IPS-NIHi7 (cell line): ENCODE data around the gene NOS1AP.

Experiments used
- DNase-seq: peaks from one replicate; pipeline ENCODE4 v3.0.0; 2012; ENCODE audit warnings: mixed read lengths; ENCODE audit errors: extremely low spot score

NOS1AP gene

DNA sequence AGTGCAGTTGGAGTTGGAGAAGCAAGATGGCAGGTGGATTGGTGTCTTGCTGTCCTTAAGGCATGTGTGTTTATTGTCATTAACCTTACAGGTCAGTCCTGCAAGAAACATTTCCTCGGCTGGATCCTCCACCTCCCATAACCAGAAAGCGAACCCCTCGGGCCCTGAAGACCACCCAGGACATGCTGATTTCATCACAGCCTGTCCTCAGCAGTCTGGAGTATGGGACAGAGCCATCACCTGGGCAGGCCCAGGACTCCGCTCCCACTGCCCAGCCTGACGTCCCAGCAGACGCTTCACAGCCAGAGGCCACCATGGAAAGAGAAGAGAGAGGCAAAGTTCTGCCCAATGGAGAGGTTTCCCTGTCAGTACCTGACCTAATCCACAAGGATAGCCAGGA is 313.6 kb downstream of the NOS1AP start:
- no peak for DNase-seq

DNA sequence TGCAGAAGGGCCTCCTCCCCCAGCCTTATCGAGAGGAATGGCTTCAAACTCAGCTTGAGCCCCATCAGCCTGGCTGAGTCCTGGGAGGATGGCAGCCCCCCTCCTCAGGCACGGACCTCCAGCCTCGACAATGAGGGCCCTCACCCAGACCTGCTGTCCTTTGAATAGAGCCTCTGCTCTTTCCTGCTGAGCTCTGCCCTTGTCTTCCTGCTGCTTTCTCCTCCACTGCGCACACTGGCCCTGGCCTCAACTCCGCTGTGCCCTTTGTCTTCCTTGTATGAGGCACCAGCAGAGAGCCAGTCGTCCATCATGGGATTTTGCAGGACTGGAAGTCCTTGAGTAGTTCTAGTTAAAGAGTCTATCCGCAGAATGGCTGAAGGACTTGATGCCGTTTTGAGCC is 314.0 kb downstream of the NOS1AP start:
- no peak for DNase-seq

DNA sequence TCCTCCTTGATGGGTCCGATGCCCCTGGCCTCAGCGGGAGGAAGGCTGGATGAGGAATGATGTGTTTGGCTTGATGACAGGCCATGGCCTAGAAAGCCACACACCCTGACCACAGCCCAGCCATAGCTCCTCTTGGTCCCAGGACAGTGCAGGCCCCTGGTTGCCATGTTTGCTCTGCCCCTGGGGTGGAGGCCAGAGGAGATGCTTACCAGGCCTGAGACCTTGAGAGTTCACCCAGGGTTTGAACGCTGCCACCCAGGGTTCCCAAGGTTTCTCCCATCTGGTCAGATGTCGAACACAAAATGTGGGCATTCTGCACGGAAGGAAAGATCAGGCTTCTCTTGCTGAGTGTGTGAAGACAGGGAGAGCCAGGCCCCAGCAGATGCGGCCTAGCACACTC is 314.6 kb downstream of the NOS1AP start:
- DNase-seq = no peak

DNA sequence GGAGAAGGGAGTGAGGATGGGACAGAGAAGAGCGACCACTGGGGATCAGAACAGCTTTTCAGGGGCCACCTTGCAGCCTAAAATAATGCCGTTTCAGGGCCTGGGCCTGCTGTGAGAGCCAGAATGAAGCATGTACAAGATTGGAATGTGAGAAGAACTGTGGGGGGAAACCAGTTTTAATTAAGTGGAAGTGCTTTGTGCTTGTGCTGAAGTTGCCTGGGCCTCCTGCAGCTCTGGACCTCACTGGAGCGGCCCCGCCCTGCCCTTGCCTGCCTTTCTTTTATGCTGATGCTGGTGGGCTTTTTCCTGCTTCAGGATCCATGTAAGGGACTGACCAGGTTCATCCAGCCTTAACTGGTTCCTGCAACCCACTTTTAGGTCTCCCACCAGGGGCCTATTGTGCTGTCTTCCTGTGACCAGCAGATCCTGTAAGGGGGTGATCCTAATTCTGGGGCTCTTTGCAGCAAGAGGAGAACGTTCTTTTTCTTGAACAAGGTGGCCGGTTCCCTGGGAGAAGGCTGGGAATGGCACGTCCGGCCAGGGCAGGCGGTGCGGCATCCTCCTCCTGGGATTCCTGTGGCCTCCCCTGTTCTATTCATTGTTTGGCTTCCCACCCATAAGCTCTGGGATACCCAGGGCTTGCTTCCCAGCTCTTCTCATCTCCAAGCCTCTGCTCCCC is 315.2 kb downstream of the NOS1AP start:
- no peak for DNase-seq

DNA sequence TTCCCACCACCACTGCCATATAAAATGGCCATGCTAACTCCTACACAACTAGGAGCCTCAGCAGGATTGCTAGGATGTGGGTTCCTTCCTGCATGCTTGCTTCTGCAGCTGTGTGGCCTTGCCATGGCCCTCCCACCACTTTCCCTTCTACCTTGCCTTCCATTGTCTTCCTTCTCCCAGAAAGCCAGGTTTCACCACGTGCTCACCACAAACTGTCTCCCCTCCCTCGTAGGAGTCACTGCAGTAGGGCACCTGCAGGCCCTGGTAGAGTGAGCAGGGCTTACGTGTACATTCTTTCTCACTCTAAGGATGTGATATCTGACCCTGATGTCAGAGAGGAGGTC is 315.8 kb downstream of the NOS1AP start:
- DNase-seq = no peak

DNA sequence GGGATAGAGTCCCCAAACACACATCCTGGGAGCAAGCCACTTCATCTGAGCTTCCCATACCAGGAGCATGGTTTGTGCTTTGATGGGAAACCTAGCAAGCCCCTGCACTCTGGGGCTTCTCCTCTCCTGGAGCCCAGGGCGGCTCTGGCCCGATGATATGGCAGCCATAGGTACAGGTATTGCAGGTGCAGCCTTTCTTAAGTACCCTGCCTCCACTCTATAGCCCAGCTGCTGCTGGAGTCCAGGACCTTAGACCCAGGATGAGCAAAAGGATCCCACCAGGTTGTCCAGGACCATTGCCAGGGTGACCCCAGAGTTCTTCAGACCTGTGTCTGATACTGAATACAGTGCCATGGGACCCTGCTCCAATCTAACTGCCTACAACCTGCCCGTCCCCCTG is 316.2 kb downstream of the NOS1AP start:
- DNase-seq = no peak

DNA sequence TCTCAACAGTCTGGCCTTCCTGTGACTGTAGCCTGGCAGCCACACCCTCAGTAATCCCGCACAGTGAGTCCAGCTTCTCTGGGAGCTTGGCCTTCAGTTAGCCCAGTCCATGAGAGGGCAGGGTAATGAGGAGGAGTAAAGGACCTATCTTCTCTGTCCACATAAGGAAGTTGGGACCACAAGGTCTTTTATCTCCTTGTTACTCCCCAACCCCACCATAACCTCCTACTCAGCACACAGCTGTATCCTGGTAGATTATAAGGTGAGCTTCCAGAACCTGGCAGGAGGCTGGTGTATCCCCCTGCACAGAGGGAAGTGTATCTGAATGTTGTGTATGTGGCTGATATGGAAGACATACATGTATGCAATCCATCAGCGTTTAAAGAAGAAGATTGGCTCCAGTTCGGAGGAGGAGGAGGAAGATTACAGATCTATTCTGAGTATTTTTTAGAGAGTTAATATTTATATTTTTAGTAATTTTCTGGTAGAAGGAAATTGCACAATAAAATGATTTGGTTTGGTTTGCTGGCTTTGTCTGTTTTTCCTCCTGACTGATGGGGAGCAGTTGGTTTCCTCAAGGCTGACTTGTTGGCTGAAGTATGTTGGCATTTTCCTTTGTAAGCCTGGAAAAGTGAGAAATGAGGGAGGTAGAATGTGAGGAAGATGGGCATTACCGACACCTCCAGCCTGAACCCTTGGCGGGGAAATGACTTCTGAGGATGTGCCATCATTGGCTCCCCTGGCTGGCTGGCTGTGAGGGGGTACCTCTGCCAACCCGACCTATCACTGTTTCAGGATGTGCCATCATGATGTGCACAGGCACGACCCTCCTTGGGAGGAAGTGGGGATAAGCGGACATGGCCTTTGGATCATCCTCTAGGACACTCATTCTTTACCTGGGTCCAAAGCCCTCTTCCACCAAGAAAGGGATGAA is 317.1 kb downstream of the NOS1AP start:
- DNase-seq = no peak

DNA sequence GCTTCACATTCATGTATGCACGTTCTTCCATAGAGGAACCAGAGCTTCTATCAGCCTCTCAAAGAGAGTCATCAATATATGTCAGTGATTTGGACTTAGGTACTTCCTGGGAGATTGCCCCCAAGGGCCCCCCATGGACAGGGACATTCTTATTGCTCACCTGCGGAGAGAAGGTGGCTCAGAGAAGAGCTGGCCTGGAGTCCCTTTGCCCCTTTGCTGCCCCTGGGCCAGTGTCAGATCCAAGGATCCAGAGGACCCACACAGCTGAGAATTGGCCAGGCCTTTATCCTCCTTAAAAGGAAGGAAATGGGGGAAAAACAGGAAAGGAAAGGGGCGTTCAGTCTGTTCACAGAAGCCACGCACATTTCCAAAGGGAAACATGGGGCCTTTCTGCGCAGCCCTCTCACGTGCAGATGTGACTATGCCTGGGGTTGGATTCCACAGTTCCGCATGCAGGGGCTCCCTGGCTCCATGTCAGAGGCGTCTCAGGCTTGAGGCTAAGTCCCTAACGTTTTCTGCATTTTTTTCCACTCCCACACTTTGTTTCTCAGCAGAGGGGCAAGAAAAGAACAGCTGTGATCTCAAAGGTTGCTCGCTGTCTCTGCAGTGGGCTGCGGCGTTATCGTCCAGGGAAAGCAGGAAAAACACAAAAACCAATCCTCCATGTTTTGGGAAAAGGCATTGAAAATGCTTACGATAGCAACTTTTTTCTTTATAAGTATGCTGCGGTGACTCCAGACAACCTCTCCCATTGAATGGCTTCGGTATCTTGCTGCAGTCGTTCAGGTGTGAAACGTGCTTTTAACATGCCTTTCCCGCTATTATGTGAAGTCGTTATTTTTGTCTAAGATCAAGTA is 318.0 kb downstream of the NOS1AP start:
- DNase-seq = no peak

DNA sequence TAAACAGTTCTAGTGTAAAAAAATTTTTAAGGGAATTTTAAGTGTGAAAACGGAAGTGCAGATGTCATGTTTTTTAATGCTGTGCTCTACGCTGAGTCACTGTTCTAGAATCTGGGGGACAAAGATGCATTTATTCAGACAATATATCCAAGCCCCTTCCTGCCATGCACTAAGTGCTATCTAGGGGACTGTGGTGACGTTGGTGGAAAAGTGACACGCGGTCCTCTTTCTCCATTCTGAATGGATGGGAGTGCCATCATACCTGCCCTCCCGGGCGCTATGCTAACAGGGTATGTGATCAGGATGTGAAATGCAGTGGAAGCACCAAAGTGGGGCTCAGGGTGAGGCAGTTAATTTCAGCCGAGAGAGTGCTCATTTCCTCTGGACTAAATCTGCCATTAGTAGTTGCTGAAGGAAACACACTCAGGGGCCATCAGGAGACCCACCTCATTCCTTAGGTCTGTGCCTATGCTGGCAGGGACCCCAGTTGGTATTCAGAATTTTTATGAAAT is 318.6 kb downstream of the NOS1AP start:
- DNase-seq = no peak

DNA sequence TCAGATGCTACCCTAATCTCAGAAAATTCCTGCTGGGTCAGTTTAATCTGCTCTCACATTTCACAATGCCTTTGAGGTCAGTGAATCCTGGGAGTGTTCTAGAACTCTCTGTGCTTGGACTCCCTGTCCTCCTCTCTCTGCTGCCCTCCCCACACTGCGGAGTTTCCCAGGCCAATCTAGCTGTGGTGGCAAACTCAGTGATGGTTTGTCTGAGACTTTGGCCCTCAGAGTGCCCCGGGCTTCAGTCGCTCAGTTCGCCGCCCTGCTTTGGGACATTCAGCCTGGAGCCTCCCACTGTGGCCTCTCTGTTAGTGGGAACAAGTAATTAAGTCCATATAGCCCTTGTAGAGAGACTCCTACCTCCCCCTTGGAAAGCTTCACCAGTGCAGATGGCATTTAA is 319.1 kb downstream of the NOS1AP start:
- DNase-seq = no peak

DNA sequence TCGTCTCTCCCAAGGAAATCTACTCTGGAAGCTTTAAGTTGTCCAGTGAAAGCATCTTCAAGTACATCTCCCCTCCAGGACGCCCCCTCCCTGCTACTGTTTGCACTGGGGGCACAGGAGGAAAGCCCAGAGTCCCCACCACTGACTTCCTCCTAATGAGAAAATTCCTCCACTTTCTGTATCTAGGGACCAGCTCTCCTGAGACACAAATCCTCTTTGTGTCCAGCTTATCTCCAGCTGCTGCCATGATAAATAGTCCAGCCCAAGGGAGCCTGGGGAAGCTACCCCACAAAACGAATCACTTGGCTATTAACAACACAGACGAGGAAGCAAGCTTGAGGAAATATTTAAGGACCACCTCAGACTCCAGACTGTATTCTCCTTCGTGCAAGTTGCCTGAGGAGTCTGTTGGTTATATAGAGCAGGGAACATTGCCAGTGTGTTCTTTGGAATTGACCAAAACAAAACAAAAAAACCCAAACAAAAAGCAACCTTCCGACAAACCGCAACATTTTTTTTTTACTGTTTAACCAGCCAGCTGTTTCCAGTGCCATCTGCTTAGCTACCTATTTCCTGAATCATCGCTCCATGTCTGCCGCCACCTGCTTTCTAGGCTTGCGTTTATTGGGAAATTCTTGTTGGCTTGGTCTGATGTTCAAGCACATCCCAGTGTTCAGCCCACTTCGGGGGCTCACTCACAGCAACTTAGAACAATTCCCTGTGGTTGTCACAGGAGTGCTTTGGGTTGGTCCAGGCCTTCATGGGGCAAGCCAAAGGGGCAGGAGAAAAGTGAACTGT is 319.7 kb downstream of the NOS1AP start:
- DNase-seq = no peak

DNA sequence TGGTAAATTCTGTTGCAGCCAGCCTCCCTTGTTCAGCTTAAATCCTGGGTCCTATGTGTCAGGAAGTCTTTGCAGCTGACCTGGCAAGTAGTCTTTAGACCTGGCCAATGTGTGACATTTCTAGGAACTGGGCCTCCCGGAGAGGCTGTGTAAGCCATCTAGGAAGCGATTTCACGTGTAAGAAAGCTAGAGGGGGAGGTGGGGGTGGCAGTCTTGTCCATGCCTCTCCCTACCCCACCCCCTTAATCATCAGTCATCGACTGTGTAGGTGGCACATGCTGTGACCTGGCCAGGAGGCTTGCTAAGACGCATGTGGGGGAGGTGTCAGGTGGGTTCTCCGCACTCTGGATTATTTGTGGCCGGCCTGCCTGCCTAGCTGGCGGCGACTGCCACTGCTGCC is 320.5 kb downstream of the NOS1AP start:
- no peak for DNase-seq

DNA sequence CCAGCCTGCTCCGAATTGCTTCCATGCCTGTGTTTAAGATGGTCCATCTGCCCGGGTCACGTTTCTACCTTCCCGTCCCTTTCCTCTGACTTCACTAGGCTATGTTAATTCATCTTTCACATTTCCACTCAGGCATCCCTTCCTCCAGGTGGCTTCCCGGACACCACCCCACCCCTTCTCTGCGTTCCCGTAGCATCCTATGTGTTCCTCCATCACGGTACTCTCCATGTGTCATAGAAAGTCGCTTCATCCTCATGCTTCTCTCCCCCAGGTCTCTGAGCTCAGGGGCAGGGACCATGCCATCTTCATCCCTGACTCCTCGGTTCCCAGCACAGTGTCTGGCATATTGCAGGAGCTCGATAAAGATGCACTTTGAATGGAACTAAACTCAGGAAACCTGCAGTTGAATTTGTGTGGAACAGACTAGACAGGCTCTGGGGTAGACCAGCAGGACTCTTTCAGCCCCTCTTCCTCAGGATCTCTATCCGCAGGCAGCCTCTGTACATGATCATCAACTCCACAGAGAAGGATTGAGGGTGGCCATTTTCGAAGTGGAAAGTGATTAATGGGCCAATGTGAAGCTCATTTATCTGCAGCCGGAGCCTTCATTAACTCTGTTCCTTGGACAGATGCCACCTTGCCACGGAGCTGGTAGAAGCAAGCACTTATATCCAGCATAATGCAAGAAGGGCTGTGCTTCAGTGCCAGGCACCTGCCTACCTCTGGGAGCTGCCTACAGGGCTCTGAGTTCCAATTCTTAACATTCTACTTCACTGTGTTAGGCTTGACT is 321.1 kb downstream of the NOS1AP start:
- no peak for DNase-seq

DNA sequence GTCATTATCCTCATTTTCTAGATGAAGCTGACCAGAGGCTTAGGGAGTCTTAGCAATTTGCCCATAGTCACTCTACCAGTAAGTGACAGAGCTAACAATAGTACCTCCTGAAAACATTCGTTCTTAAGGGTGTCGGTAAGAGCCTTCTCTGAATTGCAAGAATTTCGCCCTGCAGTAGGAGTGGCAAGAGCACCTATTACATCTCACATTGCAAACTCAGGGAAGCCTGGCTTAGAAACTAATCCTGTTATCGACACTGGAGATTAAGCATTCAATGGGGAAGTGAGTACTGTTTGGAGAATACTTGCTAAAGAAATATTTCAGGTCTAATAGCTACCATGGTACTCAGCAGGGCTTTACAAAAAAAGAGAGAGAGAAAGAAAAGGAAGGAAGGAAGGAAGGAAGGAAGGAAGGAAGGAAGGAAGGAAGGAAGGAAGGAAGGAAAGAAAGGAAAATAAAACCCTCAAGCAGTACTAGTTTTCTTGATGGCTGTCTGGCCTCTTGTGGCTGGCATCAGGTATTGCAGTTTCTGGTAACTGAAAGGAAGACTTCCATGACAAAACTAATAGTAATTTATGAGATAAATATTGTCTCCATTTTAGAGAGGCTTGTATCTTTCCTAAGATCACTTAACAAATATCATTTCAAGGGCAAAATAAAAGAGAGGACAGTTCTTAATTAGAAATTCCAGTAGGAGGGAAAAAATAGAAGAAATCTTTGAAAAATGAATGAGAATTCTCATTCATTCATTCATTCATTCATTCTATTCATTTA is 322.5 kb downstream of the NOS1AP start:
- DNase-seq = no peak

DNA sequence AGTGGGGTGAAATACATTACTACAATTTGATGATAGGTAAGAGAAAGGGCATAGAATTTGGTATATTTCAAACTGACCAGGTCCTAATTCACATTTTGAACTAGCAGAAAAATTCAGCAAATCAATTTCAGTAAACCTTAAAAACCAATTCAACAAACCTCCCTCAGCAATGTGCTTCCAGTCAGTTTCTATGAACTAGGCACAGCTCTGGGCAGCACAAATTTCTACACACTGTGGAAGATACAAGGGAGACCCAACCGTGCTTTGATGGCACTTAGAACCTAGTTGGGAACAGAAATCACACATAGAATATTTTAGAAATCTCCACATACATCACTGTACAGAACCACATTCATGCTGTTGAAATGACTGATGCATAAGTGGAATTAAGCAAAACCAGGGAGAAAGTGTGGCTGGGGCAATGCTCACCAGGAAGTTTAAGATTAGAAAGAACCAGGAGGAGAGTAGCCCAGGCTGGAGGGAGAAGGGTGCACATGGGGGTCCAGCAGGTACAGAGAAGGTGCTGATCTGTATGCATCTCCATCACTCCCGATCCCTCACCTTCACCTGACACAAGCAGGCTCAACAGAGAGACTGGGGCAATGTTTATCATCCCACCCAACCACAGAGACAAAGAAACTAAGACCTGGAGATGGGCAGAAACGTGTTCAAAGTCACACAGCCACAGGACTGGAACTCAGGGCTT is 326.9 kb downstream of the NOS1AP start:
- no peak for DNase-seq

DNA sequence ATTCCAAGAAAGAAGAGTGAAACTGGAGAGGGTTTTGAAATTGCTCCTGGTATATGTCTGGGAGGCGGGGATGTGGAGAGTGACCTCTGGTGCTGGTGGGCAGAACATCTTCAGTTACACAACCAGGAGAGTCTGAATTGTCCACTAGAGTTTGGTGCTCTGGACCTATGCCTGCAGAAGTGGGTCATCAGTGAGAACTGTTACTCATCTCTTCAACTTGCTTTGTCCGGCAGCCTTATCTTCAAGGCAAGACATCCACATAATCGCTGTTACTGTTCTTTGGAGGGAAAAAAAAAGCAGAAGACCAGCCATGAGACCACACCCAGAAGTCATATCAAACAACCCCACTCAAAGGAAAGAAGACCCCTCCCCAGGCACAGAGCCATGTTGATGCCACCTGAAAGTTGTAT is 327.6 kb downstream of the NOS1AP start:
- no peak for DNase-seq

DNA sequence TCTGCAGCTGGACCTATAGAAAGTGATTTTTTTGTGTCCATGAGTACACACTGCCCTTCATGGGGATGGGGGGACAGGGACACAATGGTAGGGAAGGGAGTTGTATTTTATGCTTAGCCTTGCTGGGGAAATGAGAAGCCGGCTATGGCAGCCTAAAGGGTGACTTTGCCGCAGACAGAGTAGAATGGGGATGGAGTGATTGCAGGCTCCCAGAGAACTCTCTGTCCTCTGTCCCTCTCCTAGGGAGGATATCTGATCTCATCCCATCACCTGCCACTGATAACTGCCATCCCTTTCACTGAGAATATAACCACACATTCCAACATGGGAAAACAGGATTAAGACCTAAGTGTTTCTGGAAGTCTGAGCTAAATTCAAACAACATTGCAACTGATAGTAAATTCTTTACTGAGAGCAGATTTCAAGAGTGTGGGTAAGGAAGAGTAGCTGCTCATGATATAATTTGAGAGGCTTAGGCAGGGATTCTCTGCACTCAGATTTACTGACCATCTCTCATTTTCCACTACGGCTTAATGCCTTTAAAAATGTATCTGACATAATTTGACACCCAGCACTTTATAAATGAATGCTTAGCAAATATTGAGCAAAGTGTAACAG is 328.6 kb downstream of the NOS1AP start:
- no peak for DNase-seq

DNA sequence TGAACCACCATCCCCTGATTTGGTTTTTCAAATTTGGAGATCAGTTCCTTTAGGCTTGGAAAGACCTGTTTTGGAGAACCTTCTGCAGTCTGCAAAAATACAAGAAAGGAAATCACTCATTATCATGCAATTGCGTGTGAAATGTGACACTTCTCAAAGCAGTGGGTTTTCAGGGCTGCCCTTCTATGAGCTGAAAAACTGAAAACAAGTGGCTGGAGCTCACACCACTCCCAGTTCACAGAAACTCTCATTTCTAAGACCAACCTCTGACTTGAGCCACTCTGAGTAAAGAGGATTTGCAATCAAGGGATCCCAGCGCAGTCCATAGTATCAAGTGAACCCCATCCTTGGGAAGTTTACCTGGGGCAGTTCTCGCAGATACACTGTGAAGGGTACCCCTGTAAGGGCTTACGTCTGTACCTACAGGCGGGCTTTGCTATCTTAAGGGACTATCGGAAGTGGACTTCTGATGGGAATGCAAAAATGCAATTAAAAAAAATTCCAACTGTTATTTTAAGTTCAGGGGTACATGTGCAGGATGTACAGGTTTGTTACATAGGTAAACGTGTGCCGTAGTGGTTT is 329.6 kb downstream of the NOS1AP start:
- DNase-seq = peak; percentile 29
